ENCODE data around the gene PEX6.

- TF ChIP-seq CTCF (IDR thresholded peaks at IDR 0.05): no peak
- no peak for TF ChIP-seq POLR2A (IDR thresholded peaks at IDR 0.05)
These were observed 27.3 kb upstream of the PEX6 start for GRCh38 chr6:43006251-43006650.
